Measurements from ENCODE around the gene PDGFC.

Gene PDGFC, protein sequence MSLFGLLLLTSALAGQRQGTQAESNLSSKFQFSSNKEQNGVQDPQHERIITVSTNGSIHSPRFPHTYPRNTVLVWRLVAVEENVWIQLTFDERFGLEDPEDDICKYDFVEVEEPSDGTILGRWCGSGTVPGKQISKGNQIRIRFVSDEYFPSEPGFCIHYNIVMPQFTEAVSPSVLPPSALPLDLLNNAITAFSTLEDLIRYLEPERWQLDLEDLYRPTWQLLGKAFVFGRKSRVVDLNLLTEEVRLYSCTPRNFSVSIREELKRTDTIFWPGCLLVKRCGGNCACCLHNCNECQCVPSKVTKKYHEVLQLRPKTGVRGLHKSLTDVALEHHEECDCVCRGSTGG

DNA sequence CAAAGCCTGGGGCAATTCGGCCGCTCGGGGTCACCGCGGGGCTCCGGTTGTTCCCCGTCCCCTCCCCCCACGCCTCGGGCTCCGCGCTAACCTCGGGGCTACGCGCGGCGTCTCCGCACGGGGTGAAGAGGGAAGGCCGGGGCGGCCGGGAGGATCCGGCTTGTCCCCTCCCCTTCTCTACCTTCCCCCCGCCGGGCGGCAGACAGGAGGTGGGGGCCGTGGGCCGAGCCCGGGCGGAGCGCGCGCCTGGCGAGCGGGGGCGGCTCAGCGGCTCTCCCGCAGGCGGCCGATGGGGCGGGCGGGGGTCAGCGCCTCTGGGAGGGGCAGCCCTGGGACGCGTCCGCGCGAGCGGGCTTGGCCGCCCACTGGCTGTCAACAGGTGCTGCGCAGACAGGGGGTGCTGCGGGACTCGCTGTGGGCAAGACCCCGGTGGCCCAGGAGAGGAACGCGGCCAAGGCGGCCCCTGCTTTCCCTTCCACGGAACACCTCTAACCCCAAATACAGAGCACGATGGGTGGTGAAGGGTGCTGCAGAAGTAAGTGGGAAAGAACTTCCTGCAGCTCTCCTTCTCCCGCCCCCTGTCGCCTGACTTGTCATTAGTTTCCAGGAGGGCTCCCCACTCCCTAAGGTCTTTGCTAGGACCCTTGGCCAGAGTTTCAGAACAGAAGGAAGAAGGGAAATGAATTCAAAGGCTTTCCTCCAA, at the start of gene PDGFC:
Gene PDGFC, minus strand, starts transcription at position 124 of the 703 bp plus-strand sequence. CDS start 896 bp downstream, outside the sequence.
- peak; percentile 3 for DNase-seq

DNA sequence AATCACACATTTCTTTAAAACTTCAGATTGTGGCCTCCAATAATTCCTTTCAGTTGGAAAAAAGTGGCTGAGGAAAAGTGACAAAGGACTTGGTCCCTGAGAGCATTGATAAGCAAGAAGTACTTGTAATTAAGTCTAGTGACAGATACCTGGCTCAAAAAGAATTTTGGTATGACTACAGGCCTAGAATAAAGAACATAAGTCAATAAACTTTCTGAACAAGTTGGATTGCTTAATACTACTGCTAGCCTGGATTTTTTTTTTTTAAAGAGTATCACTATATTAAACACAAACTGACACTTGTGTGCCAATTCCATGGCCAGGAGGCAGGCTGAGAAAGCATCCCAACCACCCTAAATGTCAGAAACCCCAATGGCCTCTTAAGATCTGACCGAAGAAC, 49.3 kb upstream of the PDGFC start:
- no peak for DNase-seq

DNA sequence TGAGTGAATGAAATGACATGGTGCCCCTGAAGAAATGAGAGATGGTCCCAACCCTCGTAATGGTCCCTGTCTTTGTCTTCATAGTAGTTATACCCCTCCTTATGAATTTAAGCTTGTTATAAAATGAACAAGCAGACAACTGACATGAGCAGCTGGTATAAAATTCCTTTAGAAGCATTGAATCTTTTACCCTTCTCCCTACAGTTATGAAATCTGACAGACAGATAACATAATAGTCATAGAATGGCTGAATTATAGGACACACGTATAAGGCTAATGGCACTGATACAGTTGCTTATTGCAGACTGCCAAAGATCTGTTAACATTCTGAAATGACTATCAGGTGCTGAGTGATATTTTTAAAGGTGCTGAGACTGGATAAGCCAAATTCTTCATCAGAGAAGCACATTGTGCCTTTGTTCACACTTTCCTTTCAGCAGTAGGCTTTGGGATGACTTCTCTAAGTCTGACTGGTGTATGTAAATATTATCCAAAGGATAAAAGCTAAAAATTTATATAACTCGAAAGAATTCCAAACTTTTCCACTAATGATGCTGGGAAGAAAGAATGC, 47.4 kb upstream of the PDGFC start:
- no peak for DNase-seq

DNA sequence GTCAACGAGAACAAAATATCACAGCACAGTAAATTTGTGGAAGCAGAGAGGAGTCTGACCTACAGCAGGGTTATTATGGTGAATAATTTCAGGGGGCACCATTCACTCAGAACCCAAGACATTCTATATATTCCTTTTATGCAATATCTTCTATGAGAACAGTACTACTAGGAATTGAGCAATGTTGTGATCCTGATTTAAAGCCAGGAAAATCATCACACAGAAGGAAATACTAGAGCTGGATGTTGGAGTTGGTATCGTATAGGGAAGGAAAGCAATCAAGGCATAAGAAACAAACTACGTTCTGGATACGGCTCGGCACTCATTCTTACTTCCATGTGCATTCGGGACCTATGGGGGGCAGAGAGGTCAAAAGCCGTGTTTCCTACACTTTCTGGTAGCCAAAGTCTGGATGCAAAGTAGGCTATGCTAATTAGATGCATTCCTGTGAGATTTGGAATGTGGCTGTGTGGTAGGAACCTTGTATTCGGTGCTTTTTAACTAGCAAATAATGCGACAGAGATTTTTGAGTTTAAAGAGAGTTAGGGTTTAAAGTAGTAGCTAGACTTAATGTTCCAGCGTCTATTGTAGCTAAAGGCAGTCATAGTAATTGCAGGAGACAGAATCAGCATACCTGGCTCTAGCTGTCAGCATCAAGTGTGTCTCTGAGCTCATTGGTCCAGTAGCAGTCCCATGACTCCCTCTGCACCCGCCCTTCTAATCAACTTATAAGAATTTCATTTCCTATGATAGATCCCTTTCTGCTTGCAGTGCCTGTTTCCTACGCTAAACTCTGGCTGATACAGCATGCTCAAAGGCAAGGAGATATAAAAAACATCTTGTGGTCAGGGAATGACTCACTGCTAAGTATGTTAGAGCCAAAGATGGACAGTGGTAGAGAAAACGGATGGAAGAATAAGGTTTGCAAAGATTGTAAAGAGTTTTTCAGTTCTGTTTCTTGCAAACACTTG, 43.3 kb upstream of the PDGFC start:
- DNase-seq = no peak

DNA sequence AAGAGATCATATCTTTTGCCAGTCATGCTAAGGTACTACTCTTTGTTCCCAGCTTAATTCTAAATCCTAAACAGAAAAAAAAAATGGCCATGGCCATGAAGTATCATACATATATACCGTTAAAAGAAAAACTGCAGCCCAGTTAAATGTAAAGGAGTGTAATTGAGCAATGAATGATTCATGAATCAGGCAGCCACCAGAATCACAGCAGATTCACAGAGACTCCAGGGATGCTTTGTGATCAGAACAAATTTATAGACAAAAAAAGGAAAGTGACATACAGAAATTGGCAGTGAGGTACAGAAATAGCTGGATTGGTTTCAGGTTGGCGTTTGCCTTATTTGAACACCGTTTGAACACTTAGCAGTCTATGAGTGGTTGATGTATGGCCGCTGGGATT, 42.1 kb upstream of the PDGFC start:
- no peak for DNase-seq

DNA sequence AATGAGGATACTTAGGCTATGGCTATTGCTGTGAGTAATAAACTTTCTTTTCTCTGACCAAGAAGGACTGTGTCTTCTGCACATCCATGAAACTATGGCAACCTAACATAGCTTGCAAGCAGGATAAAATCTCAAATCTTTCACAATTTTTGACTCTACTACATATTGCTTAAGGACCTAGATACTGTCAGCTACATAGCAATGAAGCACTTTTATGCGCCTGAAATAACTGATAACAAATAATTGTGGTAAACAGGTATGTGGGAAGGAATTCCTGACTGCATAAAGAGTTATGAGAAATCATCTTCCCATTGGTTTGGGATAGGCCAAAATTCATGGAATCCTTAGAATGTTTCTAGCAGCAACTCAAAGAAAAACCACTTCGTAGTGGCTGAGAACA, 41.2 kb upstream of the PDGFC start:
- no peak for DNase-seq

DNA sequence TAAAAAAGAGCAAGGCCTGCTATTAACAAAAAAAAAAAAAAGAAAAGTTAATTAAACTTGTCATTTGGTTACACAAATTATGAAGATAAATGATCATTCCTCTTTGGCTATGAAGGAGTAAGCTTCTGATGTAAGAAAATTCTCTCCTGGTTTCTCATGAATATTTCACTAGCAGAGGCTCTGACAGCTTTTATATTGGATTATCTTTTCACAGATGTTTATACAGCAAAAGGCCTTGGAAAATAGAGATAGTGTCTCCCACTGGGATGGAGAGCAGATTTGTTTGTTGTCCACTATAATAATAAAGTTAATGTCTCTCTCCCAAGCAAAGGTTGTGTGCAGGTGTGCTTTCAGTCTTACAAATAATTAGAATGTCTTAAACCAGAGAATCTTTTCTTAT, 40.7 kb upstream of the PDGFC start:
- no peak for DNase-seq

DNA sequence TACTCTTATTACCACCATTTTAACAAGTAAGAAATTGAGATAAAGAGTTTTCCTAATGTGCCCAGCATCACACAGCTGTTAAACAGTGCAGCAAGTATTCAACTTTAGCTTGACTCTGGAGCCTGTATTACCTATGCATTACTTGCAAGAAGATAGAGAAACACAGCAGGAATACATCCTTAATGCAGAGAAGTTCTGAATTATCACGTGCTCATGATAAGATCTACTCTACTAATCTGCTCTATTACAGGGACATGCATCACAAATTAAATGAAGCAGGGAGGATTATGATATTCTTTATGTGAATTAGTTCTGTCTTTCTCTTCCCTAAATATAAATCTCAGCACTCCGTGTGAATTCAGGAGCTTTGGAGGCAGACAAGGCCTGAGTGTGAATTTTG, 39.0 kb upstream of the PDGFC start:
- DNase-seq = no peak

DNA sequence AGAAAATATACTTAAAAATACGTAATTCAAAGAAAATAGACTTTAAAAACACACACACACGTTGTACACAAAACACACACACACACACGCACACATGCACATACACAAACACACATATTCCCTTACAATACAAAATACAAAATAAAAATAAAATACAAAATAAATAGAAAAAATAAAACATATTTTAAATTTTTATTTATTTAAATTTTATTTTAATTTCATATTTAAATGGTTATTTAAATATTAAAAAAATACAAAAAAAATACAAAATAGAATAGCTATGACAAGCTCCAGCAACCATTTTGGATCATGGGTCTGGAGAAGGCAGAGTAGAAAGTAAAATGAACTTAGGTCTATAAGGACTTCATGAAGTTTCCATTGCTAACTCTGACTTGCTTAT, 34.2 kb upstream of the PDGFC start:
- DNase-seq = no peak

DNA sequence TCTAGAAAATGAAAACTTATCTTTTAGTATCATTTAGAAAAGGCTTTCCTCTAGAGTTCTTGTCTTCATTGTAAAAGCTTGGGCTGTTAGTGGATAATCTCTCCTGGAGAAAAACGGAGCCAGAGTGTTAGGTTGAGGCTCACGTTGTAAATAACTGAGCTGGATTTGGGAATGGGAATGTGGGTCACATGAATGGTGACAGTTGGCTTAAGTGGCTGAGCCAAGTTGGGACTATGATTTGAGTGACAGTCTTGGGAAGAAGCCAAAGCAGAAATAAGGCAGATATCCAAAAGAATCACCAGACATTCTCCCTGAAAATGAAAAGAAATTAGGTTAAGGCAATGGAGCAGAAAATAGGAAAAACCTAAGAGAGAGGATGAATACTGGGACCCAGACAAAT, 33.6 kb upstream of the PDGFC start:
- DNase-seq = no peak

DNA sequence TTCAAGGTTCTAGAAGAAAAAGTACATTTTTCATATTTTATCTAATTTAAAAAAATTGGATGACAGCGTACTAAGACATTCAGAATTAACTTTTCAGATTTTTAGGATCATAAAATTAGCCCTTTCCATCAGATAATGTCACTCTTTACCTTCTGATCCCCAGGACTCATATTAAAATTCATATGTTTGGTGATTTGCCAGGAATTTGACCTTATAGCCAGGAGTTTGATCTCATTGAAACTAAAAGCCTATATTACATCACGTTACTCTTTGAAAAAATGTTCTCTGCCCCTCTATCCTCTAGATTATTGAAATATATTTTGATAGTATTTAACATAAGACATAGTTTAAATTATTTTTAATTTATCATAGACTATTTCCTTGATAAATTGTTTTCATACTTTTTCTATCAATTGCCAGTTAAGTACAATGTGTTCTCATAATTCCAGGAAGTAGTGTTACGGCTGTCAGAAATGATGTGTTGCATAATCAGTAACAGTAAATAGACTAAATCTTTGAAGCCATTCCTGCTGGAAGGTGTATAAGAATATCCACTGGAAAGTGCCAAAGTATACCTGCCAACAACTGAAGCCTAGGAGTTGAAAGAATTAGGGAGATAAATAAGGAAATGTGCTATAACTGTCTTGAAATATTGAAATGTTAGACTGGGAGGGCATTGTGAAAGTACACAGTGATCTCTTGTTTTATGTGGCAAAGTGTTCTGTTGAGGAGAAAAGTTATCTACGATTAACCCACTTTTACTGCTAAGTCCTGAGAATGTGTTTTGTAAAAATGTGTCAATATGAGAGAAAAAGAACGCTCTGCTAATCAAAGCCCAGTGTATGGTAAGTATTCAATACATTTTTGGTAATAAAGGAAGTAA, 32.9 kb upstream of the PDGFC start:
- DNase-seq = no peak

DNA sequence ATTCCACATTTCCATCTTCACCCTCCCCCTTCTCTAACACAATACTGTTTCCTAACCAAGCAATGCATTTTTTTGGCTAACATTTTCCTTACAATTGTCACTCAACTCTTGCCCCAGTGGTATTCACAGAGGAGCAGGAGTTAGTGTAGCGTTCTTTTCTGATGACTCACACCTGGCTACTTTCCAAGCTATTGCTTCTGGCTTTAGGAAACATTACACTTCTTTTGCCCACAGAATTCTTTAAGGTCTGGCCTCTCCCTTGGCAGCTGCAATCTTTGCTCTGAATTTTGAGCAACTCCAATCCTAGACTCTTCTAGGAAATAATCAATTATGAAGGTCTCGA, 27.5 kb upstream of the PDGFC start:
- no peak for DNase-seq

DNA sequence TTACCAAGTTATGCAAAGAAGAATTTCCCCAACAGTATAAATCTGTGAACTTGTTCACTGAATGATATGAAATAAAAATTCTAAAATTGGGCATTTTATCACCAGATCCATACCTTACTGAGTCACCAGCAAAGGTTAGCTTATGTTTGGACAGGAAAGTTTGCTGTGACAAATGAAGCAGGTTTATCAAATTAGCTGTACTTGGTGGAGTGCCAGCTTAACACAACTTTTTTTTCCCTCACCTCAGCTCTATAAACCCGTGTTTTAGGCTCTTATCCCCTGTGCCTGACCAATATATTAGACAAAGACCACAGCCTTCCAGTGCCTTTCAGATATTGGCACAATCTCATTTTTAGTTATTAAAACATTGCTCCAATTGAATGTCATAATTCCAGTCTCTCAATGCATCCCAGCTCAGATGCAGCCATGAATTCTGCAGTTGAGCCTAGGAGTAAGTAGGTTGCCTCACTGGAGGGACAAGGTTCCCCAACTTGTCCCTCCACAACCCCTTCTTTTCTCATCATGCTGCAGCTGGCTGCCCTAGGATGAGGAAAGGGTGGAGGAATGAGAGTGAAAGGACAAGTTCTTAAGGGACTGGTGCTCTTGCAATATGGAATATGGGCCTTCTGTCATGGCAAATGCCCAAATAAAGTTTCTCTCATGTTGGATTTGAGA, 27.0 kb upstream of the PDGFC start:
- no peak for DNase-seq

DNA sequence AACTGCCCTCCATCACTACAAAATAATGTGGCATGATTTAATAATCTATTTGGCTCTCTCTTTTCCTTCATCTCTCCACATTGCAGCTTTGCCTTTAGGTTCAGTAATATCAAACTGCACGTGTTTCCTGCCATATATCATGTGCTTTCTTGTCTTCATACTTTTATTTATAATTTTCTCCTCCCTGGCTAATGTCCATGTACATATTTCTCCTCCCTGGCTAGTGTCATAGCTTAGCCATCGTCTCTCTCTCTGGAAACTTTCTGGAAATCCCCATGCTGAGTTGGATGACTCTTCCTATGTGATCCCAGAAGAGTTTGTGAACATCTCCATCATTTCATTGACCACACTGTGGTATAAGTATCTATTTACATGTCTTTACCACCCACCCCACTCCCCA, 21.3 kb upstream of the PDGFC start:
- no peak for DNase-seq

DNA sequence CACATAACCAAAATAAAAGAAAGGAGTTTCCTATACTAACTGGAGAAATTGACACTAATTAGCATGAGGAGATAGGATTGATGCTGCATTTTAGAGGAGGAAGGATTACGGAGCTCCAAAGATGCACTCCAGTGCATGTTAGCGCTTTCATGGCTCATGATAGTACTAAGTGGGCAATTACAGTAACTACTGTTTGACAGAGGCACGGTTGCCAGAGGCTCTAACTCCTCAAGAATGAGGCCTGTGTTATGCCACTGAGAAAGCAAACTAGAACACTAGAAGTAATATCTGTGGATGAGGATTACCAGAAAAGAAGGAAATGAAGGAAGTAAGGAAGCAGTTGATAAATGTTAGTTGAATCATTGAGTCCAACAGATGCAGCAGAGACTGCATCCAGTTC, 19.6 kb upstream of the PDGFC start:
- DNase-seq = no peak

DNA sequence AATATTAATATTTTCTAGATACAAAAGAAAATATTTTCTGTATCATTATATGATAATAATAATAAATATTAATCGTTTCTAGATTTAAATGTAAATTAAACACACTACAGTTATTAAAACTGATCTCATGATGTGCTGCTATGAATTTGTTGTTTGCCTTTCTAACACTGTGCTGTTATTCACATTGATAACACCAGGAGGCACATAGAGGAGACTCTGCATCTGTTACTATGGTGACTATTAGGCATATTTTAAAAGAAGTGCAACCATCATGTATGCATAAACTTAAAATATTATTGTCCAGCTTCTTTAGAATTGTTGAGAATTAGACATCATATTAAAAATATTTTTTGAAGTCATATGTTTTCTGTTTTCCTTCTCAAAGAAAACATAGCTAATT, 11.8 kb upstream of the PDGFC start:
- no peak for DNase-seq

DNA sequence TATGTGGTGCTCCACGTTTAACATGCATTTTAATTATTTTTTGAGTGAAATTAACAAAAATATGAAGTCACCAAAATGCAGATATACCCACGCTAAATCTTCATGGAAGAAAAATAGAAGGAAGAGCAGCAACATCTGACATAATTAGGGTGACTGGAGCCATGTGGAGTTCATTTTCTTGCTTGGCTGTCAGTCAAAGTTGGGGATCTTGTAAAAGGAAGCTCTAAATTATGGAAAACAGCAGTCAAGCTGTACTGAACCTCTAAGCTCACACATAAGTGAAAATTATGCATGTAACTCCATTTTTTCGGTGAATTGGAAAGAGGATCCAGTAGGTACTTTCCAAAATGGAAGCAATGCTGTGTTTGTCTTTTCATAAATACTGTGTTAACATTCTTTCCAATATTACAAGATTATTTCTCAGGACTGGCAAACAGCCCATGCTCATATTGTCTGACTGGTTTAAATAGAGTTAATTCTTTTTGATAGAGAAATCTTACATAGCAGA, 9.7 kb upstream of the PDGFC start:
- DNase-seq = no peak

DNA sequence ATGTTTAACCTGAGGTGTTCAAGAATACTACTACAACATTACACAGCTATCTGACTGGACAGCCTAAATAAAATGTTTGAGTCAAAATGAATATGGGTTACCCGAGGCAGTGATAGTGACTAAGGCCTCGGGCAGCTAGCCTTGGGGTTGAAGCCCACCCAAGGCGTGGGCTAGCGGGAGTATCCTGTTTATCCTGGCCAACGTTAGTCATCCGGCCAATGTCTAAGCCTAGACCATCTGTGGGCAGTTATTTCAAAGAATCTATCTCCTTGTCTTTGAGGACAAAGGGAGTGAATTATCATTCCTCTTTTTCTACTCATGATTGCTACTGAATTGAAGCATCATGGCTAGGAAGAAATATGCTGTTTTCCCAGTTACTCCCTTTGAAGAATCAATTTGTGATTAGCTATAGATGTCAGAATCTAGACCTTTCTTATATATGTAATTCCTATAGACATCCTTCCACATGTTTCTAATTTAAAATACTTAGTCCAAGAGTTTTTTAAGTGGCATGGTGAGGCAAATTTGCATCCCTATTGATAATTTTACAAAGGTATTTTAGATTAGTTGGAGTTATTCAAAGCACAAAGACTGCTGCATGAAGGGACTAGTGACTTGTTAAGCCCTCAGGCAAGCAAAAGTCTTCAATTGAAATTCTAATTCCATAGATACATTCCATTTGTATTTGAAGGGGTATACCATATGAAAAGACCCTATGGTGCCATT, 6.0 kb upstream of the PDGFC start:
- no peak for DNase-seq

DNA sequence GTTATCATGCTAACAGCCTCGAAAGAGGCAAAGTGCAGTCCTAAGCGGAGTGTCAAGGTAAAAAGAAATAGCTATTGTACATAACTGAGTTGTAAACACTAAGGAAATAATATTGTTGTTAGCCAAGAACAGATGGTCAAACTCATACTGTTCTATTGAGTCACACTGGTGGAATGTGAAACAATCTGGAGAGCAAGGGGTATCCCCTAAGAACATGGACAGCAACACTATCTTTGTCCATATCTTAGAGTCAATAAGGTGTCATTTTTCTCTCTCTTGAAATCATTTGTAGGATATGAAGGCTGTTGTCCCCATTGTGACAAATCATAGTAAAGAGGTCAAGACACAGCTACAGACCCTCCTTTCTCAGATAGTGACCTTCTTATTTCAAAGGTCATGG, 4.5 kb upstream of the PDGFC start:
- DNase-seq = no peak

DNA sequence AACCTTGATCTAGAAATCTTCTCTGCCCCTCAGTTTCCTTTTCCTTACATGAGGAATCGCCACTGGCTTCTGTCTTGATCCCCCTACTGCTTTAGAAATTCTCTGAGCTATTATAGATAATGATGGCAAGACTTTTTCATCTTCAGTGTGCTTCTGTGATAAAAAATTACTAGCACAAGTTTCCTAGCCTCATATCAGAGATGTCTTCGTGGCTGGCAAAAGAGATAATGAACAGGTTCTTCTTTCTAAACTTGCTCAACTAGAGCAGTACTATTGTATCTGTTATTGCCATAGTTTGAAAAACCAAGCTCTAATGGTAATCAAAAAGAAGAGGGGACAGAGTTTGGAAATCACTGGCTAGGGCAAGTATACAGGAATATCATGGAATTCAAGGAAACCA, 4.1 kb upstream of the PDGFC start:
- no peak for DNase-seq

DNA sequence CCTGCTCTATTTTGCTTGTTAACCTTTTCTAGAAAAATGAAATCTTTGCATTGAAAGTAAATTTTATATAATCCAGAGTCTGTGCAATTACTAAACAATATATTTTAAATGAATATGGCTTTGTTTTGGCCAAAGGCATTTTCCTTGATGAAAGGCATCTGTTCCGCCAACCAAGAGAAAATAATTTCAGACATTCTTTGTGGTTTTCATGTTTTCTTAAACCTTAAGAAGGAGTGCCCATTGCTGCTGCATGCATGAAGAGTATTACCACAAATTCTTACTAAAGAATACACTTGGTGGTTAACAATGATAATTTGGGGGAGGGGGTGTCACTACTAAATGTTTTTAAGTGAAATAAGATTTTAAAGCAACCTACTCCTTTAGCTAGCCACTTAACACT, 2.7 kb upstream of the PDGFC start:
- no peak for DNase-seq

Measured in activated CD4-positive, alpha-beta T cell treated with anti-CD3 and anti-CD28 coated beads, Interleukin-10, Interleukin-2, amounts not matched to agents 100 ng/mL and 50 ng/mL, durations not matched to agents 16 hours and 8 hours (primary cell).